NCI-H345 treated with DMSO at 0.1 percent for 48 hours (cell line): ENCODE measurements around the gene CDR2.
"Not testable (repeated sequence)": the region's sequence is repeated elsewhere in the genome, so short reads cannot be mapped to it uniquely, and the experiment has no call there.

Experiments used
- DNase-seq: peaks from one replicate; lab custom pipeline; 2025; ENCODE audit not compliant: unreplicated experiment; lab: John Stamatoyannopoulos, UW

CDR2 gene

DNA sequence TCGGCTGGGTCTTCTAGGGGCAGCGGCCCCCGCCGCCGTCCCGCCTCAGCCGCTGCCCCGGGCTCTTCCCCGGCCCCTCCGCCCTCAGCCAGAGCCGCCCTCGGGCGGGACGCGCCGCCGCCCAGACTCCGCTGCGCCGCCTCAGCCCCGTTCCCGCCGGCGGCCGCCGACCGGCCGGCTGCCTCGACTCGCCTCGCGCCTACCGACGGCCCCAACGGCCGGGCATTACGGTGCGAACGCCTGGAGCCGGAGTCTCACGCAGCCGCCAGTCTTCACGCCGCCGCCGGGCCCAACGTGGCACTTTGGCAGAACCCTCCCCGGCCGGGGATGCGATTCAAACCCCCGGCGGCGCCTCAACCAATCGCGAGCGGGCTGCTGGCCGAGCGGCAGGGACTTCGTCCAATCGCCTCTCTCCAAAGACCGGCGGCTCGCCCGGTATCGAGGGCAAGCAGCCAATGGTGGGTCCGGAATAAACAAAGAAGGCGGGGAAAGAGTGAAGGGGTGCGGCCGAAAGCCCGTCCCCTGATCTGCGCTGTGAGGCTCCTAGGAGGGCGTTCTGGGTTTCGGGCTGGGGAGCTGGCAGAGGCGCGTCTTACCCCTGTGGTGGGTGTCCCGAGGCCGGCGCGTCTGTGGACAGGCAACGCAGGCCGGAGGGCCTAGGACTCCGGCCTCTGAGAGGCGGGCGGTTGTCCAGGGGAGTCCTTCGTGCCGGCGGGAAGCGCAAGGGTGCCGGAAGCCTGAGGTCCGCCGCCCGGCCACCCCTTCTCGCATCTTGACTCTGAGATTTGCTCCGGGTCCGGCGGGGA is at the start of gene CDR2:
TSS of gene CDR2 (minus strand) at position 309 of the 806 bp plus-strand sequence. CDS start 310 bp downstream, outside the sequence.
- DNase-seq, result peak; percentile 95

DNA sequence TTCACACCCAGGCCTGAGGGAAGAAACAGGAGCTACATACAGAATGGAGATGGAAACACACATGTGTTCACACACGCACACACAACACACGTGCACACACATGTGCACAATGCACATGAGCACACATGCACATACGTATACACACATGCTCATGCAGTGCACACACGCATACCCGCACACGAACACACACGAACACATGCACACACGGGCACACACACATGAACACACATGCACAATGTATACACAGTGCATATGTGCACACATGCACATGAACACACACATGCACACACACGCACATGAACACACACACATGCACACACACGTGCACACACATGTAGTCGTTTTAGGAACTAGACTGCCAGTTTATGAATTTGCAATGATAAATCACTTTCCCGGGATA is 49.3 kb upstream of the CDR2 start:
- no peak for DNase-seq

DNA sequence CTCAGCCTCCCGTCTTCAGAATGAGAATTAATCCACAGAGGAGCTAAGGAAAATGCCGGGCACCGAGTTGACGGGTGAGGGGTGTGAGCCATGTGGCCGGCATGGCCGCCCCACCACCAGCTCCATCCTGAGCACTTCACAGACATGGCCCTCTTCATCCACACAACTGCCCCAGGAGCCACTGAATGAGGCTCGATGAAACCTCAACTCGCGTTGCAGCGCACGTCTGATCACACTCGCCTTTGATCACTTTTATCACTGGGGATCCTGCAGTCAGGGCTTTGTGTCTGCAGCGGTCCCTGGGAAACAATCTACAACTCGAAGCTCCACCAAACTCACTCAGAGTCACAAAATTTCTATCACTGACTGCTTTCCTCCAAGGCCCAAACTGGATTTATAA is 46.7 kb upstream of the CDR2 start:
- no peak for DNase-seq

DNA sequence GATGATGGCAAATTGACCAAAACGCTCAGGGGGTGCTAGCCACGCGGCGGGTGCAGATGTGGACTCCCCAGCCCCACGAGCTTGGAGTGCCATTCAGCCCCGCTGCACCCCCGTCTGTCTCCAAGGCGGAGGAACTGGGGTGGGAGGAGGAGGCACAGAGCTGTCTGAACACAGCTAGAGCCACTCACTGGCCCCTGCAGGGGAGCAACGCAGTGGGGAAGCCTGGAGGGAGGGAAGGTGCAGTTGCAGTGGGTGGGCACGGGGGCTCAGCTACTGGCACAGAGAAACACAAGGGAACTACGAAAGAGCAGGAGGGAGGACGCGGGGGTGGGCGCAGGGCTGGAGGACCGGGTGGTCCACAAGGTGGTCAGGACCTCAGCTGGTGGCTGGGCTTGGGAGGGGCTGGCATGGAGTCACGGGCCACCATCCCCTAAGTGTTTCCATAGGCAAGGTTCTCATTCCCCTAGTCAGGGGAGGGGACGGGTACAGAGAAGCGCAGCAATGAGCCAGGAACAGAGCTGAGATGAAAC is 46.3 kb upstream of the CDR2 start:
- DNase-seq, result no peak

DNA sequence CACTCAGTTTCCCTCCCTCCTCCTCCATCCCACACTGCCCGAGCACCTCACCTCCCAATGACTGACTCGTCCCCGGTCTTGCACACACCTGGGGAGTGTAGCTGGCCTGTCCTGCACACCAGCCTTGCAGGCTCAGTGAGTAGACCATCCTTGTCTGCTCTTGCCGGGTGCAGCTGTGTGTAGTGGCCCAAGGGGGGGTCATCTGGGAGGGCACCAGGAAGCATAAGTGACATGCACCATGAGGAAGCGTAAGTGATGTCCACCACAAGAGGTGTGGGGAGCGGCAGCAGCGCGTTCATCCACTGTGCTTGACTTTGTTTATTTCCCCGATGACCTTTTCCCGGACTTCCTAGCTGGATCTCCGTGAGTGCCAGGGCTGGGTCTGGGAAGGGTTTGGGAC is 45.5 kb upstream of the CDR2 start:
- no peak for DNase-seq

DNA sequence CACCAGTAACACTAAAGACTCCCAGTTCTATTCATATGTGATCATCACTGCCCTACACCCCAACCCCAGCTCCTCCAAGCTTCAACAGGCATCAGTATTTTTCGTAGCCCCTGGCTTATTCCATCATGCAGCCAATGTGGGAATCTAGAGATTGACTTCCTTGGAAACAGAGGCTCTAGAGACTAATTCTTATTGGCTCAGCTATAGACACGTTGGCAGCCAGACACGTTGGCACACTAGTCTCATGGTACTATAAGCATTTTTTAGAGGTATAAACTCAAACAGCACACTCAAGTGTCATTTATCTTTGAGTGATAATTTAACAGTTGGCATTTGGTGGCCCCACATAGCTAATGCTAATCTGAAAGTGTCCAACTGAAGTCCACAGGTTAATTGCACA is 44.4 kb upstream of the CDR2 start:
- DNase-seq, result no peak

DNA sequence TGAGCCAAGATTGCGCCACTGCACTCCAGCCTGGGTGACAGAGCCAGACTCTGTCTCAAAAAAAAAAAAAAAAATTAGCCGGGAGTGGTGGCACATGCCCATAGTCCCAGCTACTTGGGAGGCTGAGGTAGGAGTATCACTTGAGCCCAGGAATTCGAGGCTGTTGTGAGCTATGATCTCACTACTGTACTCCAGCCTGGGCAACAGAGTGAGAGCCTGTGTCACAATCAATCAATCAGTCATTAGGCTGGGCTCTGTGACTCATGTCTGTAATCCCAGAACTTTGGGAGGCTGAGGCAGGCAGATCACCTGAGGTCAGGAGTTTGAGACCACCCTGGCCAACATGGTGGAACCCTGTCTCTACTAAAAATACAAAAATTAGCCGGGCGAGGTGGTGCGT is 43.4 kb upstream of the CDR2 start:
- not testable (repeated sequence) for DNase-seq

DNA sequence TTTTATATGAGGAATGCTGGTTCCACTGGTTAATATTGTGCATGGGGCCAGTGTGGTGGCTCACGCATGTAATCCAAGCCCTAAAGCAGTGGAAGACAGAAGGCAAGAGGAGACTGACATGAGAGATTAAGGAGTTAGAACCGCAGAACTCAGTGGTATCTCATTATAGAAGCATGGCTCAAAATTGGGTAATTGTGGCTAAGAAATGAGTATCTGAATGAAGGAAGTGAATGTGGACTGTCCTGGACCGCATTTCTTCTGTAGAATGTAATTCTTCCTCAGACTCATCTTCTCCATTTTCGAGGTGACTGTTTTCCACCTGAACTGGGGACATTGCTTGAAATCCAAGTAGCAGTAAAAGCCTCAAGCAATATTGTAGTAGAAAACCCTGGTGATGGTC is 42.6 kb upstream of the CDR2 start:
- no peak for DNase-seq

DNA sequence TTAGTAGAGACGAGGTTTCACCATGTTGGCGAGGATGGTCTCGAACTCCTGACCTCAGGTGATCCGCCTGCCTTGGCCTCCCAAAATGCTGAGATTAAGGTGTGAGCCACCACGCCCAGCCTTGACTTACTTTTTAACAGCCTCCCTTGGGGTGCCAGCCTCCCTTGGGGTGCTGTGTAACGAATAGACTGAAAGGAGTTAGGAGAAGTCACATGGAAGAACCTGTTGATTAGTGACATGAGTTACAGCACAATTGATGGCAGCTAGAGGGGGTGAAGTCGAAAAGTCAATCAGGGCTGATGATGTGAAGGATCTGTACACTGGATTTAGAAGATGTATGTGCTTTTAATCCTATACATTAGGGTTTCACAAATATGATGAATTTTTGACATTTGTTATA is 39.4 kb upstream of the CDR2 start:
- no peak for DNase-seq

DNA sequence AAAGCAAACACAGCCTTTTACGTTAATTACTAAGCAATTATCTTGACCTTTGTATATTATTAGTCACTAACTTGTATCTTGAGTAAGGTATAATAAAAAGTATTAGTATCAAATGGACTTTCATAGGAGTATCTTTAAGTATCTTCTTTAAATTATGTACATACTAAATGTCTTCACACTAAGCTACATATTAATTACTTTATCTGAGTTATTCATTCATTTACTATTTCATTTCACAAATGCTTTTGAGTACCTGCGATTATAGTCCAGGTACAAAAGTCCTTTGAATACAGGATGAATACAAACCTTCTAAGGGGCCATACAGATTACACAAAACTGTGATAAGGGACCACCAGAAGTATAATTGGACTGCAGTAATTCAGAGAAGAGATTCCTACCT is 33.1 kb upstream of the CDR2 start:
- no peak for DNase-seq

DNA sequence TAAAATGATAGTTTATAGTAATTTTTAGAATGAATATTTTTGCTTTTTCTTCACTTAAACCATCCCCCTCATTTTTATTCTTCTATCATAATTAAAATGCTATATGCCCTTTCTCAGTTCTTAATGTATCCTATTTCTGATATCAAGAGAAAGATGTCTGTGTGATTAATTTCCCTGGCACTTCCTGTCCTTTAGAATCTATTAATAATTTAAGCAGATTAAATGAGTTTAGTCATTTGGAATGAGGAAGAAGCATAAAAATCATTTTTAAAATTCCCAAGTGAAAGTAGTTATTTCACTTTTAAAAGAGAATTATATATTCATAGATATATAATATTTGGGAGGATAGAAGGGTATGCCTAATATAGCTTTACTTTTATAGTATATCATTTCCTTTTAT is 27.8 kb upstream of the CDR2 start:
- DNase-seq, result no peak

DNA sequence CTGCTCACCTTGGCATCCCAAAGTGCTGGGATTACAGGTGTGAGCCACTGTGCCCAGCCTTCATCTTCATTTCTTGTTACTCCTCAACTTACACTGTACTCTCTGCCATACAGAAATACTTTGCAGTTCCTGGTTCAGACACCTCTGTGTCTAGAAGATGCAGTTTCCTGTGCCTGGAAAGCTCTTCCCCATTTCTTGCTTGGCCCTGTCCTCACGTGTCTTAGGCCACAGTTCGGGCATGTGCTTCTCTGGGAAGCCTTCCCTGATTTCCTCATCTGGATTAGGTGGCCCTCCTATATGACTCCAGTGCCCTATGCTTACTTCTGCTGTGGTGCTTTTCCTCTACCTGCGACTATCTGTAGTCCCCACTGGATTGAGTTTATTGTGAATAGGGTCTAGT is 26.5 kb upstream of the CDR2 start:
- no peak for DNase-seq

DNA sequence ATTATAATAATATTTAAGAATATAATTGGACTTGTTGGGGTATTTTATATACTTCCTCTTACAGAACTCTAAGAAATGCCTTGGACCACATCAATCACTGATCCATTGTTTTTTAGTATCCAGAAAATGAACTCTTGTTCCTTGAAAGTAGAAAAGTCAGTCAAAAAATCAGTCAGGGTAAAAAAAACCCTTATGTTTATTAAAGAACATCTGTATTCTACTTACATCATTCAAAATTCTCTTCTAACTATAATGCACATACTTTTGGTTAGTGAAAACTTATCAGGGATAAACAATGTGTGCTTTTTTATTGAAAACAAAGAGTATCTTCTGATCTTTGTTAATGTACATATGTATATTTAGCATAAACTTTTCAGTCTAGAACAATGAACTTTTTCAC is 23.5 kb upstream of the CDR2 start:
- no peak for DNase-seq

DNA sequence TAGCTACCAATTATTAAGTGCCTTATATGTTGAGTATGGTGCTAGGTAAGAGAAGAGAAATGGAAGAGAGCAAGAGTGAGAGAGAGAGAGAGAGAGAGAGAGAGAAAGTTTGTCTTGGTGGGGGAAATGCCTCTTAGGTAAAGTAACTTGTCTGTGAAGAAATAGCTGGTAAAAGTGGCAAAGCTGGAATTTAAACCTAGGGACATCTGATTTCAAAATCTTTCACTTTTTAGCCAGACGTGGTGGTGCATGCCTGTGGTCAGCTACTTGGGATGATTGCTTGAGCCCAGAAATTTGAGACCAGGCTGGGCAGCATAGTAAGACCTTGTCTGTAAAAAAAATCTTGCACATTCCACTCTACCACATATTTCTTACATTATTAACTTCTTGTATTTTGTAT is 23.0 kb upstream of the CDR2 start:
- no peak for DNase-seq

DNA sequence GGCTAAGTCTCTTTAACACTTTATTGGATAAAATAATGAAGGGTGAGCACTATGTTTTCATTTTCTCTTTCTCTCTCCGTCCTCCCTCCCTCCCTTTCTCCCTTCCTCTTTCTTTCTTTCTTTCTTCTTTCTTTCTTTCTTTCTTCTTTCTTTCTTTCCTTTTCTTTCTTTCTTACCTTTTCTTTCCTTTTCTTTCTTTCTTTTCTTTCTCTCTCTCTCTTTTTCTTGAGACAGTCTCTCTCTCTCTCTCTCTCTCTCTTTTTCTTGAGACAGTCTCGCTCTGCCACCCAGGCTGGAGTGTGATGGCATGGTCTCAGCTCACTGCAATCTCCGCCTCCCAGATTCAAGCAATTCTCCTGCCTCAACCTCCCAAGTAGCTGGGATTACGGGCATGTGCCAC is 21.5 kb upstream of the CDR2 start:
- DNase-seq, result no peak

DNA sequence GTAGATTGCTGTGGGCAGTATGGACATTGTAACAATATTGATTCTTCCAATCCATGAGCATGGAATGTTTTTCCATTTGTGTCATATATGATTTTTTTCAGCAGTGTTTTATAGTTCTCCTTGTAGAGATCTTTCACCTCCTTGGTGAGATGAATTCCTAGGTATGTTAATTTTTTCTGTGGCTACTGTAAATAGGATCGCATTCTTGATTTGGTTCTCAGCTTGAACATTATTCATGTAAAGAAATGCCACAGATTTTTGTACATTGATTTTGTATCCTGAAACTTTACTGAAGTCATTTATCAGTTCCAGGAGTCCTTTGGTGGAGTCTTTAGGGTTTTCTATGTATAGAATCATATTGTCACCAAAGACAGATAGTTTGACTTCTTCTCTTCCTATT is 19.7 kb upstream of the CDR2 start:
- no peak for DNase-seq

DNA sequence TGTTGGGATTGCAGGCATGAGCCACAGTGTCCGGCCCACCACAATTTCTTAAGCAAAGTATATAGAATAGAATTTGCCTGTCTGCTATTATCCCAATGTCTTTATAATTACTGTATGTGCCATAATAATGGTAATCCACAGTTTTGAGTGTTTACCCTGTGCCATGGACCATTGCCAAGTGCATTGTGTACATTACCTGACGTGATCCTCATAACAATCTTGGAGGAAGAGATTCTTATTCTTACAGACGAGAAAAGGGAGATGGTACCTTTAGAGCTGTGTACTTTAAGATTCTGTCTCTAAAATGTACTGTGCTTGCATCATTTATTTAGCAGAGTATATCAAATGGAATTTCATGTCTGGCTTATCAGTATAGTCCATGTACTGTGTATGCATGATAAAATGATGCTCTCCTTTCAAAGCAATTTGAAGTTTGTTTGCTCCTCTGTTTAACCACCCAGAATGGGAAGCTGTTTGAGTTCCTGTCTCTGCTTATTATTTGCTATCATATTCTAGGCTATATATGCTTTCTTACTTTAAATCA is 13.8 kb upstream of the CDR2 start:
- no peak for DNase-seq

DNA sequence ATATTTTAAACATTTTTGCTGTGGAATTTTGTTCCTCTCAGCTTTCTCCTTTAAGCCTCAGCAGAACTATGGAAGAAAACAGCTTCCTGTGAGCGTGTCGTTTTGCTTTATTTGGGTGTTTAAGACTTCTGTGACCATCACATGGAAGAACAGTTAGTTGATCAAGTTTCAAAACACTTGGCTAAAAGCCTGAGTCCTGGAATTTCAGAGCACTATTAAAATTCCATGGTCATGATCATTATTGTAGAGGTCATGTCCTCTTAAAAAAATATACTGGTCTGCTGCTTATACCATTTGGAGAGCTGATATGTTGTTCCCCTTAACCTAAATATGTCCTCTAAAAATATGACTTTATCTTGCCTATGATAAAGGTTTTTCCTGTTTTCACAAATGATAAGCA is 12.6 kb upstream of the CDR2 start:
- no peak for DNase-seq

DNA sequence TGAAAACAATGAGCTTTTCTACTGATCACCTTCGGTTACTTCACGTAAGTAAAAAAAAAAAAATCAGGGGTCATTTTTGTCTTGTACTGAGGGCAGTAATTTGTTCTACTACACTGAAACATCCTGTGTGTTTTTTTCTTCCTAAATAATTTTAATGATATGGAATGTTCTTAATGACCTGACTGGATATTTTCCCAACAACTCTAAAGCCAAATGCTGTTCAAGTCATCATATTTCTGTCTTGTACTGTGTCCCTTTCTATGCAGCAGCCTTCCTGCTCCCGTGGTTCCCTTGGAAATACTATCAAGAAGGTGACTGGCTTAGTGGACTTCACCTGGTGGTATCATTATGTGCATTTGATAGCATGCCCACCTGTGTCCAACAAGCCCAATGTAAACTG is 10.8 kb upstream of the CDR2 start:
- no peak for DNase-seq

DNA sequence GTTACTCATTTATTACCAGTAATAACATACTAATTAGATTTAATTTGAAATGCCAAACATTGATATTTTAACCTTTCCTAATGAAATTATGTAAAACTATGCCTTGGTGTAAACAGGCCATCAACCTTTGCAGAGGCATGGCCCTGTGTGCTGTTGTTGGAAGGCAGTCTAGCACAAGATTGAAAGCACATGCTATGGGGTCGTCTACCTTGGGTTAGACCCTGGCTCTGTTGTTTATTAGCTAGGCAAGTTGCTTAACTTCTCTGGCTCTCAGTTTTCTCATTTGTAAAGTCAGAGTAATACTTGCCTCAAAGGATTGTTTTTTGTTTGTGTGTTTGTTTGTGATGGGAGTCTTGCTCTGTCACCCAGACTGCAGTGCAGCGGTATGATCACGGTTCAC is 9.4 kb upstream of the CDR2 start:
- no peak for DNase-seq

DNA sequence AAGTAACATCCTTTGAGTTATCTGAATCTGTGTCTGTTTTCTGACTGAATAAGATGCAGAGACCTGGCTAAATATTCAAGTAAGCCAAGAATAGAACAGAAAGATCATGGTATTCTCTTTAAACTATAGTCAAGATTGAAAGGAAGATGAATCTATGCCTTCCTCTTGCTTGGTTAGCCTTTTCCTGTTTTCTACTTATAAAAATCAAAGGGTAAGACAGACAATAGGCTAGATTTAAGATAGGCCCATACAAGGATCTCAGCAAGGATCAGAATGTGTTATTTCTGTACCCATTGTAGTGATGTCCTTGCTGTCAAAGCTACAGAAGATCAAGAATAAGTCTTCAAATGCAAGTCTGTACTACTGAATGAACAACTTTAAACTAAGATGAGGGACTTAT is 7.0 kb upstream of the CDR2 start:
- DNase-seq, result no peak

DNA sequence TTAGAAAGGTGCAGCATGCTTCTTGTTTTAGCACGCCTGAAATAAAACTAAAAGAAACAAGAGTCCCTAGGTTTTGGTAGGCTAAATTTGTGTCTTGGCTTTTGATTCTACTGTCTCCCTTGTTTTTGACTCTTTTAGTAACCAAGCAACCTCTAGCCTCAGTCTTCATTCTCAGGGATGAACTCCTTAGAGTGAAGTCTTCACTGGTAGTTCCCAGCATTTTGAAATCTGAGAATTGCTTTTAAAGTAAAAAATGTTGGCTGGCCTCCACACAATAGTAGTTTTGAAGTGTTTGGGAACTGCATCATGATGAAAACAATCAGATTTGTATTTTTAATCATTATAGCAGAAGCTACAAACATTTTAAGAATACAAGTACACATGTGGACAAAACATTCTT is 6.1 kb upstream of the CDR2 start:
- DNase-seq, result no peak

DNA sequence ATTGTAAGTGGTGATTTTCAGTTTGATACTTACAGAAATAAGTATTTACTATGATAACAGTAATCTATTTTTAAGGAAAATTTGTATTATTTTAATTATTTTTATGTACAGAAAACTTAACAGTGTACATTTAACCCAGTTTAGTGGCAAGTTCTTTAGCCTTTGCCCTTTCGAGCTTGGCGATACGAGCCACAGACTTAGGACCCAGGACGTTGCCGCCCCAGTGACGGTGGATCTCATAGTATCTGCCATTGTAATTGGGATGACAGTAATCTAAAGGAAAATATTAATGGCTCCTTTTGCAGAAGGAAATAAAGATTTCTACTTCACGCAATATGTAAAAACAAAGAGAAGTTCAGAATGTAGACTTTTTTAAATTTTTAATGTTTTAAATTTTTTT is 5.2 kb upstream of the CDR2 start:
- DNase-seq, result no peak
